ENCODE data around the gene ATCAY. TPM values are rescaled to one million over a fixed set of nuclear protein-coding genes. Genes with fewer than 3 reads are reported as not detected.
"Not testable (repeated sequence)": the region's sequence is repeated elsewhere in the genome, so short reads cannot be mapped to it uniquely, and the experiment has no call there.

The ATCAY gene
- total and polyA plus RNA-seq, 2 of the 4 experiments (the other 2 are of a cell fraction): 0.31 to 0.36 TPM

DNA sequence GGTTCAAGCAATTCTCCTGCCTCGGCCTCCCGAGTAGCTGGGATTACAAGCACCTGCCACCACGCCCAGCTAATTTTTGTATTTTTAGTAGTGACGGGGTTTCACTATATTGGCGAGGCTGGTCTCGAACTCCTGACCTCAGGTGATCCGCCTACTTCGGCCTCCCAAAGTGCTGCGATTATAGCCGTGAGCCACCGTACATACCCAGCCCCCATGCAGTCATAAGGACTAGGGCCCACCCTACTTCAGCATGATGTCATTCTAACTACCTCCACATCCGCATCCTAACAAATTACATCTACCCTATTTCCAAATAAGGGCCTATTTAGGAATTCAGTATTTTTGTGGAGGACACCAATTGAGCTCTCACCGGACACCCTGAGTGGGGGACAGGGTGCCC, 74.8 kb downstream of the ATCAY start:
- H3K4me3 ChIP-seq (ENCODE audit: insufficient read depth, low read depth, low read length); H4K8ac ChIP-seq (ENCODE audit: low read depth in 2 of 2, low read length in 2 of 2); H3K4me2 ChIP-seq (ENCODE audit: low read depth, low read length); H2AK9ac ChIP-seq (replicated peaks; ENCODE audit: low read depth, low read length, poor library complexity); CTCF ChIA-PET; H2BK120ac ChIP-seq (ENCODE audit: low read depth, low read length); H2AFZ ChIP-seq (replicated peaks; ENCODE audit: low read length, poor library complexity); intact Hi-C loops (cut with micrococcal nuclease); DNase-seq; H3K27ac ChIP-seq (ENCODE audit: insufficient read depth, low read length); H4K5ac ChIP-seq (ENCODE audit: low read depth, low read length); H3K14ac ChIP-seq (replicated peaks; ENCODE audit: low read depth, low read length); H2BK20ac ChIP-seq (ENCODE audit: low read depth, low read length); H3K4ac ChIP-seq (ENCODE audit: low read depth, low read length); H3K9ac ChIP-seq (ENCODE audit: low read depth, low read length); H3K4me1 ChIP-seq (ENCODE audit: control insufficient read depth, insufficient read depth, low read length); in situ Hi-C loops (cut with MboI; ENCODE audit: low sequenced_read_pairs); ATAC-seq (ENCODE audit: low read depth); H3K56ac ChIP-seq (ENCODE audit: extremely low read depth, insufficient read depth, low read length); dilution Hi-C loops (cut with HindIII; ENCODE audit: low sequenced_read_pairs, unreplicated experiment); H2BK15ac ChIP-seq (ENCODE audit: low read depth, low read length); H2AK5ac ChIP-seq (ENCODE audit: low read depth, low read length); POLR2A ChIA-PET (ENCODE audit: unreplicated experiment); H3K9me3 ChIP-seq (ENCODE audit: control insufficient read depth, insufficient read depth, low read length); H3K18ac ChIP-seq (ENCODE audit: low read depth, low read length); H2BK5ac ChIP-seq (ENCODE audit: low read depth, low read length, poor library complexity, severe bottlenecking); H3K23ac ChIP-seq (ENCODE audit: low read depth, low read length); H3K27me3 ChIP-seq (ENCODE audit: control insufficient read depth, insufficient read depth, low read length); H4K91ac ChIP-seq (ENCODE audit: insufficient read depth, low read depth, low read length); BruUV-seq (replicated peaks): not testable (repeated sequence)
- H3K79me1 ChIP-seq (ENCODE audit: low read depth in 1 of 2, low read length in 2 of 2): peaks cover 13 to 66% of the 10 kb centered on the region in 2 experiments
- 99% methylated on average over 10 of the region's 13 CpGs; no CpG with 5 or more reads in 1 of the 2 experiments for WGBS, 2 experiments (ENCODE audit: extremely low coverage in 2 of 2, insufficient read length in 1 of 2)
- H3K36me3 ChIP-seq (ENCODE audit: control insufficient read depth, insufficient read depth, low read length): peaks cover 41% of the 10 kb centered on the region
- H4K20me1 ChIP-seq (ENCODE audit: insufficient read depth, low read length): peaks cover 87% of the 10 kb centered on the region
- peaks cover 15% of the 10 kb centered on the region for H3K9me1 ChIP-seq (ENCODE audit: insufficient read depth, low read length)
